Endothelial cell of umbilical vein (primary cell): ENCODE results near the gene RIT2. TPM values are rescaled to one million over a fixed set of nuclear protein-coding genes. Genes with fewer than 3 reads are reported as not detected.

ENCODE experiments used
- BruUV-seq: library from RNA; stranded (reverse); fragments of 400-500 nt; replicated peaks from 2 replicates; lab custom pipeline; 2021; lab: Mats Ljungman, UMichigan
- CTCF ChIA-PET: fragments of 300-600, 350-600 bp; sonication (Branson Sonifier 250); formaldehyde crosslinking; loops from one replicate; lab custom pipeline; 2021; ENCODE audit warnings: antibody characterized with exemption, inconsistent platforms; lab: Charles Lee
- POLR2A ChIA-PET: fragments of 300-600, 350-600 bp; sonication (Branson Sonifier 250); formaldehyde crosslinking; loops from one replicate; lab custom pipeline; 2021; ENCODE audit warnings: antibody characterized with exemption, inconsistent platforms; lab: Charles Lee
- DNase-seq: peaks from one replicate; pipeline ENCODE4 v3.0.0-alpha.2; 2011; ENCODE audit warnings: low read depth, low spot score
- FAIRE-seq: peaks from 2 replicates; lab custom pipeline; 2011; peaks lifted over from hg19 to GRCh38; lab: Jason Lieb, UNC
- H2AFZ ChIP-seq: 2 replicates; pipeline ENCODE4 v1.6.0; 2012; ENCODE audit warnings: low read depth, low read length, control low read depth, inconsistent platforms
- H3K27ac ChIP-seq: 2 replicates; pipeline ENCODE4 v1.5.1; 2011; ENCODE audit warnings: low read depth, mild to moderate bottlenecking, control low read depth, low read length, moderate library complexity; ENCODE audit not compliant: insufficient read depth
- H3K27me3 ChIP-seq, 2 experiments: 2 replicates each; pipeline versions ENCODE4 v1.6.0 to v1.6.1; 2011; ENCODE audit warnings: low read length in 2 of 2, mixed read lengths in 1 of 2; ENCODE audit not compliant: control insufficient read depth in 2 of 2, insufficient read depth in 2 of 2
- H3K36me3 ChIP-seq, 2 experiments: 2 replicates in 1 of 2; 3 replicates in 1 of 2; pipeline ENCODE4 v1.5.1; 2011; ENCODE audit warnings: low read length in 2 of 2, mild to moderate bottlenecking in 1 of 2, moderate library complexity in 1 of 2; ENCODE audit not compliant: control insufficient read depth in 2 of 2, insufficient read depth in 2 of 2; ENCODE audit errors: extremely low read depth in 1 of 2
- H3K4me1 ChIP-seq: 3 replicates; pipeline ENCODE4 v1.5.1; 2011; ENCODE audit warnings: mild to moderate bottlenecking, low read length; ENCODE audit not compliant: control insufficient read depth, insufficient read depth; ENCODE audit errors: extremely low read depth
- H3K4me2 ChIP-seq: 2 replicates; pipeline ENCODE4 v1.6.1; 2011; ENCODE audit warnings: low read length, control low read depth, mixed read lengths; ENCODE audit not compliant: insufficient read depth
- H3K4me3 ChIP-seq, 3 experiments: fragments of 200-600 bp in 1 of 3; sonication (generic), shearing (Covaris generic) in 1 of 3; replicated peaks in 1 of 3; 2 replicates each; pipeline ENCODE4 v1.5.1; 2011 to 2016; ENCODE audit warnings: control low read depth in 3 of 3, low read length in 3 of 3, mild to moderate bottlenecking in 2 of 3, inconsistent platforms in 1 of 3, low read depth in 1 of 3, moderate library complexity in 1 of 3; ENCODE audit not compliant: insufficient read depth in 1 of 3
- H3K79me2 ChIP-seq: 2 replicates; pipeline ENCODE4 v1.6.0; 2012; ENCODE audit warnings: low read length, inconsistent platforms; ENCODE audit not compliant: control insufficient read depth, insufficient read depth
- H3K9ac ChIP-seq: replicated peaks from 2 replicates; pipeline ENCODE3; 2011; ENCODE audit warnings: low read length, control low read depth; ENCODE audit not compliant: insufficient read depth; ENCODE audit errors: extremely low read depth
- H3K9me1 ChIP-seq: replicated peaks from 3 replicates; pipeline ENCODE4 v1.6.0; 2011; ENCODE audit warnings: mild to moderate bottlenecking, low read length; ENCODE audit not compliant: control insufficient read depth, insufficient read depth; ENCODE audit errors: extremely low read depth
- H3K9me3 ChIP-seq: replicated peaks from 2 replicates; pipeline ENCODE4 v1.5.1; 2012; ENCODE audit warnings: low read length, inconsistent platforms; ENCODE audit not compliant: control insufficient read depth, insufficient read depth
- H4K20me1 ChIP-seq: replicated peaks from 2 replicates; pipeline ENCODE3; 2011; ENCODE audit warnings: mild to moderate bottlenecking, low read length; ENCODE audit not compliant: control insufficient read depth, insufficient read depth; ENCODE audit errors: extremely low read depth
- CTCF ChIP-seq, 2 donors: IDR thresholded peaks; 1 replicate in 1 of 2; 2 replicates in 1 of 2; pipeline ENCODE4 v1.5.1; 2011; ENCODE audit warnings: low read length in 2 of 2, mild to moderate bottlenecking in 2 of 2, moderate library complexity in 2 of 2, control low read depth in 1 of 2, inconsistent platforms in 1 of 2, low read depth in 1 of 2; ENCODE audit not compliant: insufficient read depth in 1 of 2; ENCODE audit errors: extremely low read depth in 1 of 2
- EZH2 ChIP-seq: IDR thresholded peaks from 2 replicates; pipeline ENCODE4 v1.6.1; 2012; ENCODE audit warnings: borderline replicate concordance, low read depth, mild to moderate bottlenecking, moderate library complexity, low read length, inconsistent platforms; ENCODE audit not compliant: severe bottlenecking
- FOS ChIP-seq: IDR thresholded peaks from 2 replicates; pipeline ENCODE4 v1.6.1; 2011; ENCODE audit warnings: mild to moderate bottlenecking, low read length, moderate library complexity, borderline replicate concordance; ENCODE audit not compliant: insufficient read depth
- GATA2 ChIP-seq: IDR thresholded peaks from 2 replicates; pipeline ENCODE4 v1.7.0; 2011; ENCODE audit warnings: low read depth, mild to moderate bottlenecking, moderate library complexity, mixed read lengths, low read length; ENCODE audit not compliant: insufficient read length, insufficient read depth
- JUN ChIP-seq: IDR thresholded peaks from 2 replicates; pipeline ENCODE4 v1.6.1; 2011; ENCODE audit warnings: borderline replicate concordance, low read depth; ENCODE audit not compliant: insufficient read length, insufficient read depth
- MAX ChIP-seq: IDR thresholded peaks from 2 replicates; pipeline ENCODE4 v1.6.1; 2011; ENCODE audit not compliant: insufficient read depth, insufficient read length
- MYC ChIP-seq: IDR thresholded peaks from one replicate; pipeline ENCODE4 v1.6.1; 2011; ENCODE audit warnings: mild to moderate bottlenecking, low read depth, low read length
- POLR2A ChIP-seq: IDR thresholded peaks from 2 replicates; pipeline ENCODE4 v1.6.1; 2012; ENCODE audit warnings: low read depth, mild to moderate bottlenecking, control low read depth, low read length
- POLR2AphosphoS5 ChIP-seq: IDR thresholded peaks from 2 replicates; pipeline ENCODE4 v1.6.1; 2012; ENCODE audit warnings: low read depth, mild to moderate bottlenecking, control low read depth, low read length, moderate library complexity; ENCODE audit not compliant: insufficient read depth
- dilution Hi-C: fragments of 300-500 bp; cut with MboI; formaldehyde crosslinking; loops from one replicate; pipeline ENCODE4 v1.15.0; 2019; ENCODE audit warnings: low sequenced_read_pairs; ENCODE audit not compliant: extremely low pct_ligation_motif_present
- intact Hi-C: fragments of 100-400 bp; cut with micrococcal nuclease; formaldehyde crosslinking; loops from one replicate; pipeline ENCODE4 v1.10.0; 2022
- polyA plus RNA-seq, 4 experiments: library from polyadenylated mRNA; depleted of rRNA in 3 of 4; stranded (reverse) in 3 of 4; unstranded in 1 of 4; fragments of >200 nt; gene quantifications; 2 replicates each; pipeline versions ENCODE4 v1.2.1 to v1.2.3, GENCODE V29; 2011 to 2012; ENCODE audit warnings: missing spikeins in 1 of 4
- total RNA-seq: library from RNA; stranded (reverse); gene quantifications from 2 replicates; pipeline ENCODE4 v1.2.3, GENCODE V29; 2021

Gene RIT2
- total and polyA plus RNA-seq, 2 donors (not counting 3 experiments of a cell fraction or from before 2014, with no cell fraction given), result not detected

GRCh38 chr18:42872838-42873237 lies 242.6 kb downstream of the RIT2 start:
- Histone ChIP-seq H3K27ac (no peak overlapping the region), H3K79me2 (no peaks in the 10 kb centered on the region), H3K4me3 (no peak overlapping the region), H4K20me1 (no peaks in the 10 kb centered on the region), H3K9ac (no peak overlapping the region), H3K36me3 (no peaks in the 10 kb centered on the region), H2AFZ (no peak overlapping the region), H3K9me1 (no peaks in the 10 kb centered on the region), H3K9me3 (no peaks in the 10 kb centered on the region), H3K4me1 (no peaks in the 10 kb centered on the region), H3K27me3 (no peaks in the 10 kb centered on the region), H3K4me2 (no peak overlapping the region)
- CTCF ChIA-PET, result no interaction called here
- BruUV-seq, result no TSS peak
- dilution Hi-C loops (no loop called here), intact Hi-C loops (no loop called here)
- FAIRE-seq (peak; percentile 15), DNase-seq (no peak)
- TF ChIP-seq CTCF (IDR thresholded peaks at IDR 0.05; ENCODE audit: extremely low read depth in 1 of 2, insufficient read depth in 1 of 2, low read depth in 1 of 2, low read length in 2 of 2) (no peak), FOS (no peak), JUN (no peak), POLR2AphosphoS5 (no peak)
- POLR2A ChIA-PET, result no interaction called here

GRCh38 chr18:42864876-42865275 lies 250.6 kb downstream of the RIT2 start:
- dilution Hi-C loops, result no loop called here
- no TSS peak for BruUV-seq

More at GRCh38 chr18:42864876-42865275, 250.6 kb downstream of the RIT2 start:
- Histone ChIP-seq H3K9ac (no peak overlapping the region), H4K20me1 (no peaks in the 10 kb centered on the region), H3K27me3 (no peaks in the 10 kb centered on the region), H3K27ac (no peak overlapping the region), H3K4me3 (no peak overlapping the region), H3K9me1 (no peaks in the 10 kb centered on the region), H2AFZ (no peak overlapping the region), H3K36me3 (no peaks in the 10 kb centered on the region), H3K79me2 (no peaks in the 10 kb centered on the region), H3K4me2 (no peak overlapping the region), H3K9me3 (no peaks in the 10 kb centered on the region), H3K4me1 (no peaks in the 10 kb centered on the region)
- TF ChIP-seq CTCF (IDR thresholded peaks at IDR 0.05; ENCODE audit: extremely low read depth in 1 of 2, insufficient read depth in 1 of 2, low read depth in 1 of 2, low read length in 2 of 2), result no peak
- no peak for TF ChIP-seq POLR2A
- no peak for TF ChIP-seq FOS
- TF ChIP-seq MYC, result no peak
- TF ChIP-seq MAX, result no peak
- TF ChIP-seq EZH2, result no peak
- TF ChIP-seq POLR2AphosphoS5, result no peak
- TF ChIP-seq GATA2, result no peak
- TF ChIP-seq JUN, result no peak
- intact Hi-C loops, result no loop called here
- ChIA-PET POLR2A (no interaction called here), CTCF (interaction anchor here (0.6 kb wide), 1 partner anchor 337 kb away, joined by 3 read pairs; no protein-coding TSS in a partner anchor)
- DNase-seq (no peak), FAIRE-seq (no peak)
